Epithelial cell of prostate (primary cell): ENCODE results near the gene CNTNAP4.

Experiments
- DNase-seq: peaks from one replicate; pipeline ENCODE4 v3.0.0-alpha.2; 2011; ENCODE audit warnings: low read depth, low spot score
- H3K27ac ChIP-seq: fragments of 450-650 bp; 2 replicates; pipeline ENCODE4 v1.5.1; 2017; ENCODE audit warnings: mild to moderate bottlenecking

The CNTNAP4 gene

DNA sequence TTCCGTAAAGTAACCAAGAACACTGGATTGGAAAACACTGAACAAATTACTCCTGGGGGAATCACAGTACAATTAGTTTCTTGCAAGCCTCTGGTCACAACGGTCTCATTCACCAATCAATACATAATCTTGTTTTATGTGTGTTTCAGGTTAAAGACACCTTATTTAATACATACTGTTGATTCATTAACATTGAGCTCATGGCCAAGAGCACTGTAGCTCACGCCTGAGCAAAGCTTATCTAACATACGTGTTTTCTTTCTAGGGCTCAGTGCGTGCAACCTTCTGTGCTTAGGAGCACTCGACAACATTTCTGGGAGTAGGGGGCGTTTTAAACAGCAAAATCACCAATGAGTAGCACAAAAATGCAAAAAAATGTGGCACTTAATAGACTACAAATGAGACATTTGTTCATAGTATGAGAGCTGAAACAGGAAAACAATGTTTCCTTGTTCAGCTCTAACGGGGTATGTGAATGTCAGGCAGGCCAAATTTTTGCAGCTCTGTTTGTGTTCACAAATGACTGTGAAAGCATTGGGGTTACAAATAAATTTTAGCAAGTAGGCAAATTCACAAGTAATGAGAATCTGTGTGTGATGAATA is 206.2 kb downstream of the CNTNAP4 start:
- DNase-seq = no peak
- H3K27ac ChIP-seq = no peak overlapping the region

DNA sequence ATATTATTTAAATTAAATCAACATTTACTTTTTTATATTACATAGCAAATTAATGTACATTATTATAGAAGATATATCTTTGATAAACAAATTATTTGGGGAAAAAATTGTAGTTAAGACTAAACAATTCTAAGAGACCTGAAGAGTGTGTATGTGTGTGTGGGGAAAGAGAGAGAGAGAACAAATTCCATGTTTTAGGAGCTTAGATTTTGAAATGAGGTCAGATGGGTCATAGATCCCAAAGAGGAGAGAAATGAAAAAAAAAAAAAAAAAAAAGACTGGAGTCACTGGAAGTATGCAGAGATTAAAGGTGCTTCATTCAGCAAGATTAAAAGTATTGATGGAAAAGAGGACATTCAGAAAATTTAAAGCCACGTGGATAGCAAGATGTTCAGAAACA is 206.8 kb downstream of the CNTNAP4 start:
- no peak overlapping the region for H3K27ac ChIP-seq
- no peak for DNase-seq

DNA sequence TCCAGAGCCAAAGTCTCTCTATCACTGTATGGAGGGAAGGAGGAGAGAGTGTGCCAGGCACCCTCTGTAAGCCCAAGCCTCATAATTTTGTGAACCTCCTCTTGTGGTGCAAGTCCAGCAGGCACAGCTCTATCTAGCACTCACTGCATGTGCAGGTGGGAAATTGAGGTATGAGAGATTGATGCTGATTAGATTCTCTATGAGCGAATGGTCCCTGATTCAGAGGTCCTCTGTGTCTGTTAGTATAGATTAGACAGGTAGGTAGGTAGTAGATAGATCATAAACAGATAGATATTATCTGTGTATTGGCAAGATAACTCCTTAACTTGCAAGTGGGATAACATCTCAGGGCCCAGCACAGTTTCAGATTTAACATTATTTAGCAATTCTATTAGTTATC is 209.5 kb downstream of the CNTNAP4 start:
- H3K27ac ChIP-seq = no peak overlapping the region
- no peak for DNase-seq

DNA sequence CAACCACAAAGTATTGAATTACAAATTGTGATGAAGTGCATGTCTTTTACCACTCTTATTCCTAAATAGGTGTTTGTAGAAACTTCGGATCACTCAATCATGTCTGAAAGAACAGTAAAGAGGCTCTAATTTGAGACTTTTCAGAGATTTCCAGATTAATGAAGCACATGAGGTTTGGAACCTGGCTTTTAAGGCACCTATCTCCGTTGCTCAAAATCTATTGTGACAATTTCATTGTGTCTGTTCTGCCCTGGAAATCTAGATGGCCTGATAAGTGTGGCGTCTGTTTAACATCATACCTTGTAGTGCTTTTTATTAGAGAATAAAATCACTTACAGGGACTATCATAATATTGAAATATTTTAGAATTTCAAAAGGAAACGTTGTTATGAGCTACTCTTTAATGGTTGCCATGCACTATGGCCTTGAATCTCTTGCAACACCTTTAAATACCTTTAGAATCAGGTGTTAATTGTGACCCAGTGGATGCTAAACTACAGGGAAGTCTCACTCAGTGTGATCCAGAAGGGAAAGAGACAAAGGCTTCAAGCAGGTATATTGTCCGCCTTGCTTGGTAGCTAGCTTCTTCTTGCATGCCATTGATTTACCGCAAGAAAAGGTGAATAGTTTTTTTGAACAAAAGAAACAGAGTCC is 210.3 kb downstream of the CNTNAP4 start:
- DNase-seq = no peak
- no peak overlapping the region for H3K27ac ChIP-seq

DNA sequence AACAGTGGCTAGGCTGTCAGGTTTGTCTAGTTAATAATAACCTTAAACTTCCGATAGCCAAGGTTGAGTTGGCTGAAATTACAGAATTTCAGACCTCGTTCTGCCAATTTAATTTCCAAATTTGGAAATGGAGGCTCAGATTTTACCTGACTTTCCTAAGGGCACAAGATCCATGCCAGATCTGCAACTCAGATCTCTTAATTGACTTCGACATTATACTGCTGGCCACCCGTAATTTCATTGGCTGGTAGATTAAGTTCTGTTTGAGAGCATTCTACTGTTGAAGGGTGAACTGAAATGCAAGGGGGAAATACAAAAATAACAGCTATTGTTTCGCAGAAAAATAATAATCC is 210.8 kb downstream of the CNTNAP4 start:
- no peak for DNase-seq
- no peak overlapping the region for H3K27ac ChIP-seq

DNA sequence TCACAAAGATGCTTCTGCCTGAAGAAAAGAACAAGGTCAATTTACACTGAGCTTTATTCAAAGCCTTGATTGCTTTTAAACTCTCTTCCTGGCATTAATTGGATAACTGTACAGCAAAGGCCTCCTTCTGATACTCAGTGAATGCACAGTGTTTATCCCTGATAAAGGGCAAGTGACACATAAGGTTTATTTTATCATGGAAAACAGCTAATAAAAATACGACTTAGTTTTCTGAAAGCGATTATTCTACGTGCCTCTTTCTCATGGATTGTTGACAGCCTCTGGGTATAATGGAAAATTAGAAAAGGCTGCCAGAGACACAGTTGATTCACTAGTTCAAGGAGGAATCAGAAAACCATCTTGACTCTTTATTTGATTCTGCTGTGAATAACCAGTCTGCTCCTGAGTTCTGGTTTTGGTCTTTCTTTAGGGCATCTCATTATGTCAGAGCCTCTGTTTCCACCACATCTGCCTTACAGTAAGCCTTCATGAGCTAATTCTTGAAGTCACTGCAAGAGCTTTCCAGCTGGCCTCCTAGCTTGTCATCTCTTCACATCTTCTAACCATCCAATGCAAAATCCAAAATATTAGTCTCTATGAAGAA is 212.9 kb downstream of the CNTNAP4 start:
- DNase-seq = no peak
- no peak overlapping the region for H3K27ac ChIP-seq

DNA sequence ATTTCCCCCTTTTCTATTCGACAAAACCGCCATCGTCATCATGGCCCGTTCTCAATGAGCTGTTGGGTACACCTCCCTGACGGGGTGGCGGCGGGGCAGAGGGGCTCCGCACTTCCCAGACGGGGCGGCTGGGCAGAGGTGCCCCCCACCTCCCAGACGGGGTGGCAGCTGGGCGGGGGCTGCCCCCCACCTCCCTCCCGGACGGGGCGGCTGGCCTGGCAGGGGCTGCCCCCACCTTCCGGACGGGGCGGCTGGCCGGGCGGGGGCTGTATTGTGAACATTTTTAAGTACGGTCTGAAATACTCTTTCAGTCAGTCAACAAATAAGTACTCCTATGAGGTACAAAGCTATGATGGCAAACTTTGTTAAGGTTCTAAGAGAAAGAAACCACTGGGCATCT is 222.8 kb downstream of the CNTNAP4 start:
- no peak overlapping the region for H3K27ac ChIP-seq
- DNase-seq = no peak

DNA sequence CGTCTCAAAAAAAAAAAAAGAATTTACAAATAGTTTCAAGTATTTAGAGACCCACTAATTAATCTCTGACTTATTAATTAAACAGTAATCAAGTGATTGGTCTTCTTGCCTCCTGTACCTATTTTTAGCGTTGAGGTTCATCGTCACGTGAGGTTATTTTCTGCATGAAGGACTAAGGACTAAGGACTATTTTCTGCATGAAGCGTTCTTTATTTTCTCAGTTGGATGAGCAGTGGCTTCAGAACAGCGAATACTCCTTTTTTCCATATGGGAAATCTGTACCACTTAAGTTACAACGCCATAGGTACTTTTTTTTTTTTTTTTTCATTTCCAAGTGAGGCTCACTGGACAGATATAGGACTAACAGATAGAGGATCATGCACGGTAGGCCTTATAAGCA is 224.9 kb downstream of the CNTNAP4 start:
- no peak overlapping the region for H3K27ac ChIP-seq
- DNase-seq = no peak

DNA sequence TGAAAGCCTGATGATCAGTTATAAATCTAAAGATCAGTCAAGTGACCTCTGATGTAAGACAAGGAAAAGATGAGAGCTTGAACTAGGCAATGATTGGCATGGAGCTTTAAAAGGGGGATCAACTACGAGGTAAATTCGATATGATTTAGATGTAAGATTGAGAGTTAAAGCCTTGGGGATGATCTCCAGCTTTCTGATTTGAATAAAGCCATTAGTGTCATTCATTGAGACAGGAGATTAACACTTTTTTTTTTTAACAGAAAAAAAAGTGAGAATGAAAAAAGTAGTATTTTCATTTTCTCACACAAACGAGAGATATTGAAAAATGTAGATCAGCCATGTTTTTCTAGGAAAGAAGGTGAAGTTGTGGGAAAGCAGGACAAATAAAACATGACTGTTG is 225.4 kb downstream of the CNTNAP4 start:
- DNase-seq = no peak
- no peak overlapping the region for H3K27ac ChIP-seq

DNA sequence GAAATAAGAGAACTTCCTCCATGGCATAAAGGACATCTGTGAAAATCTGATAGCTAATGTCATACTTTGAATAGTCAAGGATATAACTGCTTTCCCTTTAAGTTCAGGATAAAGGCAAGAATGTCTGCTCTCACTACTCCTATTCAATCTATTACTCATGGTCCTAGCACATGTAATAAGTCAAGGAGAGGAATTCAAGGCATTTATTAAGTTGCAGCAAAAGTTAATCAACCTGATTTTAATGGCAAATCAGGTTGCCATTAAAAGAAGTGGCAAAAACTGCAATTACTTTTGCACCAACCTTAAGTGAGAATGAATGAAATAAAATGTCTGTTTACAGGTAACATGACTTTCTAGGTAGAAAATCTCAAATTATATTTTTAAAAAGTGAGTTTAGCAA is 225.9 kb downstream of the CNTNAP4 start:
- DNase-seq = no peak
- no peak overlapping the region for H3K27ac ChIP-seq

DNA sequence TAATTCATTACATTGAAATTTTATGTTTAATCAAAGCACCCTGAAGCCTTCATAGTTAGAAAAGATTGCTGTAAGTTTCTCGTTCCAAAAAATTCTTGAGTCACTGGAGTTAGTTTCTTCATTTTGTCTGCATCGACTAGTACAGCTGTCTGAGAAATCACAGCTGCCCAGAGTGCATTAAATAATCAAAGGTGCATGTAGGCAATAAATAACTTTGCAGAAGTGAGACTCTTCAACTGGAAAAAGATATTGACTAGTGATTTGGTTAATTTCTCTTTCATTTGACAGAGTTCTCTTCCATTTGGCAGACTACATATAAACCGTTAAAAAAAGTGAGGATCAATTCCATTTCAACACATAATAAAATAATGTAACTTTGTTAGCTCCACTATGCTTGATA is 234.0 kb downstream of the CNTNAP4 start:
- no peak for DNase-seq
- no peak overlapping the region for H3K27ac ChIP-seq

DNA sequence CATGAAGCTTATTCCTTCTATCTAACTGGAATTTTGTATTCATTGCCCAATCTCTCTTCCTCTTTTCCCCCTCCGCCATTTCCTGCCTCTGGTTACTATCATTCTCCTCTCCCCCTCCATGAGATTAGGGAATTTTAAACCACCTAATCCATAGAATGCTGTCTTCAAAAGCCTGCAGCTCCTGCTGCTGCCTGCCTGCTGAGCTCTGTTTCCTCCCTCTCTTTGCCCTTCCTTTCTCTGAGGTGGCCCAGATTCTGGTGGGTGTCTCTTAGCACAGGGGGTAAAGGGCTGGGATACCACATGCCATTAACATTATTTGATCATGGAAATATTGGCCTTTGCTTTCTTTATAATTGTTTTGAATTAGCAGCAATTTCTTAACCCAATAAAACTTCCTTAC is 241.6 kb downstream of the CNTNAP4 start:
- no peak for DNase-seq
- H3K27ac ChIP-seq = no peak overlapping the region

DNA sequence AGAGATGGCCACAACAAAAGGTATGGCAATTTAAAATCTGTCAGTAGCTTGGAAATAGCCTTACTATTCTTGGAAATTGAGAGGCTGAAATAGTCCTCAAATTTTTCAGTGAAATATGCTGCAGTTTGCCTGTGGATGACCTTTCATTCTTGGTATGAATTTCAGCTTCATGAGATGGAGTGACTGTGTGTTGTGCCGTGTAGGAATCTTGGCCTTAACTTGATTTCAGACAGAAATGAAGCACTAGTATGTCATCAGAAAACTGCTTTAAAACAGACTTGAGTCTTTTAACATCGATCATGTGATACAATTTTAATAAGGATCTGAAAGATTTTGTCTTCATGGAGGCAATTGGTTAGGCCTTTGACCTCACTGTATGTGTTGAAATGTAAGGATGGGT is 247.2 kb downstream of the CNTNAP4 start:
- no peak overlapping the region for H3K27ac ChIP-seq
- no peak for DNase-seq

DNA sequence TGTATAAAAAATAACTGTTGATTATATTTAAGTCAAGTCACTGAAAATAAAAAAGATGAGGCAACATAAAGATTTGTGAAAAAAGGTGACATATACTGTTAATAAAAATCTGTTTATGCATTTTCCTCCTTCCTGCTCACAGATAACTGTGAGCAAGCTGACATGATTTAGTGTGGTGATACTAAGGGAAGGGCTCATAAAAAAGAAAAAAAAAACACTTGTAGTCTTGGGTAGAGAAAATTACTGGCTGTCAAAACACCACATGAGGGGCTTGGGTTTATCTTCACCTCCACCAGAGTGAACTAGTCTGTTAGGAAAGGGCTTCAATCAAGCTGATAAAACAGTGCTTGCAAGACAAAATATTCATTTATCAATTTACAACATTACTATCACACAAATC is 247.6 kb downstream of the CNTNAP4 start:
- no peak for DNase-seq

DNA sequence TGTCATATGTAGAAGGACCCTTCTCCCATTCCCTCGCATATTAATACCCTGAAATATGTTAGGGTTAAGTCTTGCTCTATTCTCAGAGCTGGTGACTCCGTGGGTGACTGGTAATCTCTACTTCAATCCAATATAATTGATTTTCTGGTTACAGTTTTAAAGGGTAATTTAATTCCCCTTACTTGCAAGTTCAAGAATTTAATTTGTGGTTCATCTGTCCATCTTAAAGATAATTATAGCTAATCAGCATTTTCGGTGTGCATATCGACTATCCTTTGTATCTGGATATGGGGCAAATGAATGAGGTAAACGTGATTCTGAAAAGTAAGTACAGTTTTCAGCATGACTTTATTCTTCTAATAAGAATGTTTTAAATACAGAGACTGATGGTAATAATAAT is 250.0 kb downstream of the CNTNAP4 start:
- no peak for DNase-seq
- no peak overlapping the region for H3K27ac ChIP-seq

More for the DNA sequence above, 247.6 kb downstream of the CNTNAP4 start:
- H3K27ac ChIP-seq = no peak overlapping the region

DNA sequence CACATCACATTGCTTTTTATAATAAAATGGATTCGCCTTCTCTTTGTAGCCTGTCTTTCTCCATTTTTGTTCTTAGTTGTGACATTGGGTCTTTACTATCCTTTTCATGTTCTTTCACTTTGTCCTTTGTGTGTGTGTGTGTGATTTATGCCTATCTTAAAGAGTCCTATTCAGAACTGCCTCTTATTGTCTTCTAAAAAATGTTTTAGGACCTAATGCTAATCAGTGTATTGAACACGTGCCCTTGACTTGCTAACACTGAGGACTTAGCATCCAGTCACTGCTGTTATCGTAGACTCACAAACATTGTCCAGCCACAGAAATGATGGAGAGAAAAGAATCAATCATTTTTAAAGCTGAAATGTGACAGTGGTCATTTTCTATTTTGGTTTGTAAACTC is 251.9 kb downstream of the CNTNAP4 start:
- no peak for DNase-seq
- H3K27ac ChIP-seq = no peak overlapping the region

DNA sequence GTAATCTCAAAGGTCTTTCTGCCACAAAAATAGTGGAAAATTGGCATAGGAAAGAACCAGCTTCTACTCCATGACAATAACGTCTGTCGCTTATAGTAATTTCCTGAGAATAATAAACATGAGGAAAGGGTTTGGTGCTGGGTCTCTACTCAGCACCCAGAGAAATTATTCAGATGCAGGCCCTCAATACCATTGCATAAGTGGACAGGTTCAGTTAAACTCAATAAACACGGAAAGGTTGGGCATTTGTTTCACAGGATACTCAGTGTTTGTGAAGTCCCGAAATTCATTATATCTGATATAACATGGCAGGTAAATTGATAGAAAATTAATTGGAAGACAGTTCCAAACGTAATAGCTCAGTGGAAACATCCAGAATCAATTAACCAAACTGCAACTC is 254.0 kb downstream of the CNTNAP4 start:
- no peak overlapping the region for H3K27ac ChIP-seq
- no peak for DNase-seq

DNA sequence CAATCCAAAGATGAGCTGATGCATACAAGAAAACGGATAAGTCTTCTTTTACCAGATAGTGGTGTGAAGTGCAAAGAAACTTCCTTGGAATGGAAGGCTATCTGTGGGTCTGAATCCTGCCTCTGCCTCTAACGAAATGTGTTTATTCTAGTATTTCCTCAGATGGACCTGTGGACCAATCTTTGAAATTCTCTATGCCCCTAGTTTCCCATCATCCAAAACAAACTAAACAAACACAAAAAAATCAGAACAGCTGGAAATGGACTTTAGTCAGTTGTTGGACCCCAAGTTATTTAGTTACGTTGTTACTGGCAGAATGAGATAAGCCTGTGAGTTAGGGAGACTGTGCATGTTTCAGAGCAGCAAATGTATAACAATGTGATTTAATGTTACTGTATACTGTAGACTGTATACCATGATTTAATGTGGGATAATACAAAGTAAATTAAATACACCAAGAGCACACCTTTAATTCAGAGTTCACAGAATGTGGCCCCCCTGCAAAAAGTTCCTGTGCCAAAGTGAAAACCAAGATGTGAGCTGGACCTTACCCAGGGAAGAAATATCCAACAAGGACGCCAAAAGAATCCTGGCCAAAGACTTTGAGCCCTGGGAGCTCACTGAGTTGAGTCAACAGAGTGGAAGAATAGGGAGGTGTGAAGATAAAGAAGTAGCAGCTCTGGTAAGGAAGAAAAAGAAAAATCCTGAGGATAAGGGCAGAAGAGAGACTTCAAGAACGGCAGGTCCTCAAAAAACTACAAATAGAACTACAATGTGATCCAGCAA is 255.2 kb downstream of the CNTNAP4 start:
- no peak for DNase-seq
- no peak overlapping the region for H3K27ac ChIP-seq

DNA sequence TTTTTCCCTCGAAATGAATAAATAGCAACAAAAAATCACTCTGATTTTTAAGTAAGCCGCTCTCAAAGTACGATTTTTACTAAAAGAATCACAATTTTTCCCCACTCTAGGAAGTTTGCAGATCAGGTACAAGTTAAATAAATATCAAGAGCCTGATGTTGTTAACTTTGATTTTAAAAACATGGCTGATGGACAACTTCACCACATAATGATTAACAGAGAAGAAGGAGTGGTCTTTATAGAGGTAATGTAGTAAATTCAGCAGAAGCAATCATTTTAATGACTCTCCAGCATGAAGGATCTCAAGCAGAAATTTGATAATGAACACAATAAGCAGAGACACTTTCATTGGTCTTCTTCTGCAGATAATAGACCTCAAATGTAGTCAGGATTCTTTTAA is 262.4 kb downstream of the CNTNAP4 start:
- H3K27ac ChIP-seq = no peak overlapping the region

DNA sequence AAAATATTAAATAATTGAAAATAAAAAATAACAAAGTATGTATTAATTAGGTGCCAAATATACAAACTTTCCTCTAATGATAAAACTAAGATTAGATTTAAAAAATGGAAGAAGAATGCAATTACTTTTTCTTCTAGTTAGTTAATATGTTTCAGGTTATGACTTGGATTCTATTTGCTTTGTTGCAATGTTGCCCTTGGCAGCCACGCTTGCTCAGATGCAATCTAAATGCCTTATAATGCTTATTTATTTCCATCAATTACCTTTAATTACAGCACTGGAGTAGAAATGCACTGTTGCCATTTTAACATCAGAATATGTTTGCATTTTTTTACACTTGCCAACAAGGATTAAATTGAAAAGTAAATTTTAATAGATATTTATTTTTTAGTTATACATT is 263.9 kb downstream of the CNTNAP4 start:
- DNase-seq = no peak
- no peak overlapping the region for H3K27ac ChIP-seq

More for the DNA sequence above, 262.4 kb downstream of the CNTNAP4 start:
- no peak for DNase-seq

DNA sequence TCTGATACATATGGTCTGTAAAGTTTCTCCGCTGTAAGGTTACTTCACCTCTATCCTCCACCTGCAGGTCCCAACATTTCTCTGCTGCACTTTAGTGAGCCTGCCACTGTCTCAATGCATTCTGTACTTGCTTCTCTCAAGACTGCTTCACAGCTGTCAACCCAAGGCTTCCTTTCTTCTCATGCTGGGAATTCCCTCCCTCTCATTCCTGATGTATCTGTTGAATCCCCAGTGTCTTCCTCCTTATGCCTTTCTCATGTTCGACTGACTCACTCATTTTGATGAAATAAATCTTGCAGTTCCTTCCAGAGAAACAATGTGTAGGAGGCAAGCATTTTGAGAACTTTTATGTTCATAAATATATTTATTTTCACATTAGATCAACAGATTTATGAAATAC is 288.3 kb downstream of the CNTNAP4 start:
- DNase-seq = no peak

More for the DNA sequence above, 288.3 kb downstream of the CNTNAP4 start:
- no peak overlapping the region for H3K27ac ChIP-seq
